GM21825 (cell line): ENCODE measurements around the gene PPIH.
"Not testable (repeated sequence)": the region's sequence is repeated elsewhere in the genome, so short reads cannot be mapped to it uniquely, and the experiment has no call there.

Experiments
- ATAC-seq: cut with Tn5 transposase; IDR thresholded peaks from one replicate; pipeline ENCODE4 v1.9.1; 2021; ENCODE audit warnings: mild to moderate bottlenecking, moderate library complexity; ENCODE audit not compliant: unreplicated experiment

Gene PPIH

DNA sequence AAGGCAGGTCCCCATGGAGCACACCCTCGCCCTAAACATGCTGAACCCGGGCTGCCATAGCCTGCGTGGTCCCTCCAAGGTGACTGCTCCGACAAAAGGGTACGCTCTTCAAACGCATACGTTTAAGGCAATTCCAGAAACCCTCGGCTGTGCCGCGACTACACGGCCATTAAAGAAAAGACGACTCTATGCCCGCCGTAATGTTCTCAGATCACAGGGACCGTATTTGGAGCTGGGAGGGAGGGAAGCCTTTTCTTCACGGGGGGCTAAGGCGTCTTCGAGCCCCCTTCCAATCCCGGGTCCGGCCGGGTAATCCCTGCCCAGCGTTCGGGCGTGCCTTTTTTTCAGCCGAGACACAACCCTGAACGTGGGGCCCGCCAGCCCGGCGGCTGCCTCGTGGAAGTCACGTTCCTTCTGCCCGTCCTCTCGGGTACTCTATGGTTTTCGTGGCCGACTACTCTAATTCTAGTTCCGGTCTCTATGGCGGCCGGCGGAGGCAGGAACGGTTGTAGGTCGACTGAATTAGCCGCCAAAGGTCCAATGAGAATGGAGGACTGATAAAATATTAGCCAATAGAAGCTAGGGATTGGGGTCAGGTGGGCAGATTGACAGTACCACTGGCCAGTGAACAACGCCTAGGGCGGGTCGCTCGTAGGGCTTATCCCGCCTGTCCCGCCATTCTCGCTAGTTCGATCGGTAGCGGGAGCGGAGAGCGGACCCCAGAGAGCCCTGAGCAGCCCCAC lies 23.7 kb downstream of the PPIH start, which contains the start of gene YBX1:
TSS of gene YBX1 (plus strand) at position 678 of the 743 bp plus-strand sequence. CDS start 148 bp downstream, outside the sequence.
- peak; percentile 78 for ATAC-seq

DNA sequence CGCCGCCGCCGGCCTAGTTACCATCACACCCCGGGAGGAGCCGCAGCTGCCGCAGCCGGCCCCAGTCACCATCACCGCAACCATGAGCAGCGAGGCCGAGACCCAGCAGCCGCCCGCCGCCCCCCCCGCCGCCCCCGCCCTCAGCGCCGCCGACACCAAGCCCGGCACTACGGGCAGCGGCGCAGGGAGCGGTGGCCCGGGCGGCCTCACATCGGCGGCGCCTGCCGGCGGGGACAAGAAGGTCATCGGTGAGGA lies 24.2 kb downstream of the PPIH start:
- ATAC-seq = not testable (repeated sequence)

- peak; percentile 35 for ATAC-seq
Observed at GRCh38 chr1:42682739-42683531, 24.7 kb downstream of the PPIH start.

GRCh38 chr1:42684139-42684538 lies 25.9 kb downstream of the PPIH start:
- no peak for ATAC-seq

DNA sequence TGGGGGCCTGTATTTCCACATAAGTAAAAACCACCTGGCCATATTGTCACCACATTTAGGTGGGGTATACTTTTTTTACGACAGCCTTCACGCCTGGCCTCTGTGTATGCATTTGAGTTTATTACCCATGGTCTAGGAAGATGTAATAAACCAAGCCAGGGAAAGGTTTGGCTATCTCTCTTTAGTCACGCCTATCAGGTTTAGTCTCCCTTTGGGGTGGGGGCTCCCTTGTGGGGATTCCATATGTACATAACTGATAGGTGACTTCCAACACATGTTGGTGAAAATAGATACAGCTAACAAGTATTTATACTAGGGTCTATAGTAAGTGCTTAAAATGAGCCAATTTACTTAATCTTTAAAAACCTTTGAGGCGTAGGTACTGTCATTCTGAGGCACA lies 28.2 kb downstream of the PPIH start:
- no peak for ATAC-seq

- no peak for ATAC-seq
Observed at GRCh38 chr1:42689912-42690311, 31.7 kb downstream of the PPIH start.

DNA sequence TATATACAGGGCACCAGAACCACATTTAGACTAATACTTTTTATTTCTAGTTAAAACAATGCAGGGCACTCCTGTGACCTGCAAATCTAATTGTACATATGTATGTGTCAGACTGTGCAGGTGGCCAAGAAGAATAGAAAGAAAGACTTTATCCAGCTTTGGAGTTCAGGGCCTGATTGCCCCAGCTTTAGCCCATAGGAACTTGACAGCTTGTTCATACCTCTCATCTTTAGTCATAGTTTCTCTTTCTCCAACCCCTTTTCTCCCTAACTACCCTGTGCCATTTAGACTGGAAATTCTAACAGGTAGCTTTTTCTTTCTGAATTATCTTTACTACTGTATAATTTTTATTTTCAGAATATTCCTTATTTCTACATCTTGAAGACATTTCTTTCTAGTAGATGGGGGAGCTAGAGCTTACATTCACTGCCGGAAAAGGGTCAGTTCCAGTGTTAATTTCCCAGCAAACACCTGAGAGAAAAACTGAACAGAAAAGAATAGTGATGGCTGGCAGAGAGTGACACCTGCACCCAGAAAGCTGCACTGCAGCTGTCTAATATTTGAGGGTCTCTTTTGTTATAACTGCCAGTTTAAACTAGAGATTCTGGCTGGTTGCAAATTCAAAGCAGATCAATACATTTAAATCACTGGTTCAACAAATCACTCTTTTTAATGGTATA lies 32.4 kb downstream of the PPIH start:
- no peak for ATAC-seq

DNA sequence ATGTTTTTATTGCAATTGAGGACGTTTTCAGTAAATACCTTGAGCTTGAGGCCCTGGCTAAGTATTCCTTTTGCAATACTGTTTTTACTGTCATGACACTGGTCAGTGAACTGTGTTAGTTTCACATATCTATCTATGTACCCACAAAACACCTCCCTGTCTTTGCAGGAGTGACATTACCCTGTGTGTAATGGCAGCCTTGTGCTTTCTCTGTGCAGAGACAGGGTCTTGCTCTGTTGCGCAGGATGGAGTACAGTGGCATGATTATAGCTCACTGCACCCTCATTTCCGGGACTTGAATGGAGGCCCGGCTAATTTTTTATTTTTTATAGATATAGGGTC lies 32.9 kb downstream of the PPIH start:
- ATAC-seq = no peak

GRCh38 chr1:42692461-42692860 lies 34.2 kb downstream of the PPIH start:
- ATAC-seq = no peak

GRCh38 chr1:42692911-42693310 lies 34.7 kb downstream of the PPIH start:
- no peak for ATAC-seq

DNA sequence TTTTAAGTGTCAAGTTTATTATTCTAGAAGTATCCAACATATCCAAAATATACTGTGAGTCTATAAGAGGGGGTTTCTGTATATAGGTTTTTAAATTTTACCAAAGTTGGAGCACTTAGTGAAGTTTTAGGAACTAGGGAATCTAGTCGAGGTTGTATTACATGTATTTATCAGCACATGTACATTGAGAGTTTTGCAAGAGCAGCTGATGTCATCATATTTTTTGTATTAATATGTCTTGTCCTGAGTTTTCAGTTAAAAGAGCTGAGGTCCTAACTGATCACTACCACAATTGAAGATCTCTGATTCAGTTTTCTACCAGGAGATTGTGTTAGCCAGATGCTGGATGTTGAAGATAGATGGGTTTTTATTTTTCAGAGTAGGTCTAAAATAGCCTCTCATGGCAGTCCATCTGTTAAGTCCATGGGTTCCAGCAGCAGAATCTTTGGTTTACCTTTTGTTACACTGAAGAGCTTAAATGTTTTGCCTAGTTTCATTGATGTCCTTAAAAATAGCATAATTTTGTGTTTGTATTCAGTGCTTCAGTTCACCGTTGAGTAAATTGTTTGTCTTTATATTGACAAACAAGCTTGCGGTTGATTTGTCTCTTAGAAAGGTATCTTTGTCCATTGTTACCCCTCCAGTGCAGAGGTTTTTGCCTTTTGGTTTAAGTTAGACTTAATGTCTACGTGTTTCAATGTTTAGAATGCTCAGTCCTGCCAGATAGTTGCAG lies 40.0 kb downstream of the PPIH start:
- no peak for ATAC-seq

DNA sequence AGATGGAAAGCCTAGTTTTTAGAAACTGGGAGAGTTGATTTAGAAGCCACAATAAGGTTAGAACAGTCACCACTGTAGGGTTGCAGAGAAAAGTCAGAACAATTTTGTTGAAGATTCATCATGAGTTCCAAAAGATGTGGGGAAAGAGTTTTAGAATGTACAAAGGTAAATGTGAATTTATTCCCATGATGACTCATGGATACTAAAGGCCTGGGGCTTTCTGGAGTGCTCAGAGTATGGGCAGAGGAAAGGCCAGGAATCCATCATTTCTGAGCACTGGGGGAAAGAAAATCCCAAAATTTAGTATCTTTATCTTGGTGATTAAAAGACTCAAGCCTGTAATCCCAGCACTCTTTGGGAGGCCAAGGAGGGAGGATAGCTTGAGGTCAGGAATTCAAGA lies 41.8 kb downstream of the PPIH start:
- no peak for ATAC-seq

- no peak for ATAC-seq
Observed at GRCh38 chr1:42703888-42704464, 45.8 kb downstream of the PPIH start.

DNA sequence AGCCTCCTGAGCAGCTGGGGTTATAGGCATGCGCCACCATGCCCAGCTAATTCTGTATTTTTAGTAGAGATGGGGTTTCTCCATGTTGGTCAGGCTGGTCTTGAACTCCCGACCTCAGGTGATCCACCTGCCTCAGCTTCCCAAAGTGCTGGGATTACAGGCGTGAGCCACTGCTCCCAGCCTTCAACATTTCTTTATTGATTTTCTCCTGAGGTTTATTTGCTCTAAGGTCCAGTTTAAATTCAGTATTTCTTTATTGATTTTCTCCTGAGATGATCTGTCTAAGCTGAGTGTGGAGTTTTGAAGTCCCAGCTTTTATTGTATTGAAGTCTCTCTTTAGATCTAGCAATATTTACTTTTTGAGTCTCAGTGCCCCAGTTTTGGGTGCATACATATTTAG lies 54.6 kb downstream of the PPIH start:
- not testable (repeated sequence) for ATAC-seq

DNA sequence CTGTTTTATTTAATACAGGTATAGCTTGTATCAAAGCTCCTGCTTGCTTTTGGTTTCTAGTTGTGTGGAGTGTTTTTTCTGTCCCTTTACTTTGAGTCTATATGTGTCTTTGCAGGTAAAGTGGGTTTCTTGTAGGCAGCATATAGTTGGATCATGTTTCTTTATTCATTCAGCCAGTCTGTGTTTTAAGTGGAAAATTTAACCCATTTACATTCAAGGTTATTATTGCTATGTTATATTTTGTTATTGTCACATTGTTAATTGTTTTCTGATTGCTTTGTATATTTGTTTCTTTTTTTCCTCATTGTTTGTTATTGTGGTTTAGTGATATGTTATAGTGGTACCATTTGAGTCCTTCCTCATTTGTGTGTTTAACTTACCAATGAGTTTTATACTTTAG lies 55.1 kb downstream of the PPIH start:
- ATAC-seq = no peak

- ATAC-seq = not testable (repeated sequence)
Observed at GRCh38 chr1:42714441-42714840, 56.2 kb downstream of the PPIH start.

- no peak for ATAC-seq
Observed at GRCh38 chr1:42720868-42721267, 62.6 kb downstream of the PPIH start.

- ATAC-seq = no peak
Observed at GRCh38 chr1:42721926-42722325, 63.7 kb downstream of the PPIH start.

DNA sequence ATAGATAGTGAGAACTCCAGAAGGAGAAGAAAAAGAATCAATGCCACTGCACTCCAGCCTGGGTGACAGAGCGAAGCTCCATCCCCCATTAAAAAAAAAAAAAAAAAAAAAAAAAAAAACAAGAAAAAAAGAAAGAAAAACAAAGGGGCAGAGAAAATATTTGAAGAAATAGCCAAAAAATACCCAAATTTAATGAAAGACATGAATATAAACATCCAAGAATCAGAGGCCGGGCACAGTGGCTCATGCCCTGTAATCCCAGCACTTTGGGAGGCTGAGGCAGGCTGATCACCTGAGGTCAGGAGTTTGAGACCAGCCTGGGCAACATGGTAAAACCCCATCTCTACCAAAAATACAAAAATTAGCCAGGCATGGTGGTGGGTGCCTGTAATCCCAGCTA lies 64.2 kb downstream of the PPIH start:
- not testable (repeated sequence) for ATAC-seq

DNA sequence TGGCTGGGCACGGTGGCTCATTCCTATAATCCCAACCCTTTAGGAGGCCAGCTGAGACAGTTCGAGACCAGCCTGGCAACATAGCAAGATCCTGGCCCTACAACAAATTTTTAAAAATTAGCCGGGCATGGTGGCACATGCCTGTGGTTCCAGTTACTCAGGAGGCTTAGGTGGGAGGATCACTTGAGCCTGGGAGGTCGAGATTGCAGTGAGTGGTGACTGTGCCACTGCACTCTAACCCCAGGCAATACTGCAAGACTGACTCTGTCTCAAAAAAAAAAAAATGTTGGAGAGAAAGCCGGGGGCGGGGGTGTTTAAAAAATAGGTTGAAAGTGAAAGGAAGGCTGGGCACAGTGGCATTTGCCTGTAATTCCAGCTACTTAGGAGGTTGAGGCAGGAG lies 65.3 kb downstream of the PPIH start:
- no peak for ATAC-seq

GRCh38 chr1:42725820-42726219 lies 67.6 kb downstream of the PPIH start:
- ATAC-seq = not testable (repeated sequence)
